Fibroblast of lung (primary cell): ENCODE data around the gene CLEC16A.

ENCODE experiments used
- CTCF ChIP-seq, 2 donors: IDR thresholded peaks in 1 of 2; conservative IDR thresholded peaks in 1 of 2; 1 replicate in 1 of 2; 2 replicates in 1 of 2; pipeline ENCODE4 v1.5.1; 2011 to 2012; ENCODE audit warnings: low read length in 2 of 2, control low read depth in 1 of 2, inconsistent platforms in 1 of 2, low read depth in 1 of 2, mild to moderate bottlenecking in 1 of 2
- EZH2 ChIP-seq: IDR thresholded peaks from 2 replicates; pipeline ENCODE4 v1.5.1; 2012; ENCODE audit warnings: low read length, control low read depth, mild to moderate bottlenecking; ENCODE audit errors: missing control alignments

GRCh38 chr16:11074131-11074530, 129.8 kb downstream of the CLEC16A start:
- no peak for TF ChIP-seq CTCF (conservative IDR thresholded peaks at IDR 0.05 in 1 of 2, IDR thresholded peaks at IDR 0.05 in 1 of 2; ENCODE audit: low read depth in 1 of 2, low read length in 2 of 2)
- TF ChIP-seq EZH2 = no peak
